ENCODE data around the gene MGRN1.

DNA sequence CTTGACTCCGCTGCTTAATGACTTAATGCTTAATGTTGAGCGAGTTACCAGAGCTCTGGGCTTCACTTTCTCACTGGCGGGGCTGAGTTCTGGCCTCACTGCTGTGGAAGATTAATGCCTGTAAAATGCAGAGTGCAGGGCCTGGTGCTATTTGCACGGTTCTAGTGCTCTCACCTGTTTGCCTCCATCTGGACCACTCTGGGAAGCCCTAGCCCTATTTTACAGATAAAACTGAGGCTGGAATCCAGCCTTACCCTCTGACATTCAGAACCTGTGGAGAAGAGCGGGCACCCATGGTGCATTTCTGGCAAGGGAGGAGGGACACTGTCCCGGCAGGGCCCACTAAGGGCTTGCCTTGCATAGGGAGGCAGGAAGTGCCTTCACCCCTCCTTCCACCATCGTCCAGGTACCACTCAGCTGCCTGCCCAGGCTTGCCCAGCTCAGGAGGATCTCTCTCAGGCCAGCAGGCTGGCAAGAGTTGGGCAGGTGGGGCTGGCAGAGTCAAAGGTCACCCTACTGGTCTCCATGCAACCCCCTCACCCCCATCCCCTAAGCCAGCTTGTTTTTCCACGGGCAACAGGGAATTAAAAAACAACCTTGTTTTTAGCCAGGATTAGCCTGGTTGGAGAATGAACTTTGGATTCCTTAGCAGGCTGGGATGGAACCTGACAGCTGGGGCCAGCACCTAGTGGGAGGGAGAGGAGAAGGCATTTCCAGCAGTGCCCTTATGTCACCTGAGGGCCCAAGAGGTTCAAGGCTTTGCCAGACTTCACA is 5.8 kb upstream of the MGRN1 start:
- TF ChIP-seq CTCF (IDR thresholded peaks at IDR 0.05; ENCODE audit: insufficient read depth, low read length) (no peak), POLR2AphosphoS5 (IDR thresholded peaks at IDR 0.05; ENCODE audit: low read depth) (no peak)
